Measurements from ENCODE around the gene TMEM236.

Gene TMEM236

GRCh38 chr10:17790651-17791050 lies 38.6 kb downstream of the TMEM236 start:
- no peak for DNase-seq

GRCh38 chr10:17792991-17793390 lies 41.0 kb downstream of the TMEM236 start:
- peak; percentile 82 for DNase-seq

- no peak for DNase-seq
These were observed 42.0 kb downstream of the TMEM236 start for GRCh38 chr10:17793823-17794644.

GRCh38 chr10:17795083-17795482 lies 43.1 kb downstream of the TMEM236 start:
- no peak for DNase-seq

- DNase-seq = no peak
These were observed 44.0 kb downstream of the TMEM236 start for GRCh38 chr10:17795813-17796594.

GRCh38 chr10:17801507-17801906 lies 49.5 kb downstream of the TMEM236 start:
- no peak for DNase-seq

- DNase-seq = no peak
These were observed 50.3 kb downstream of the TMEM236 start for GRCh38 chr10:17802350-17802749.

- no peak for DNase-seq
These were observed 51.0 kb downstream of the TMEM236 start for GRCh38 chr10:17802976-17803375.

- DNase-seq = peak; percentile 36
These were observed 53.3 kb downstream of the TMEM236 start for GRCh38 chr10:17805330-17805729.

- DNase-seq = peak; percentile 86
These were observed 54.0 kb downstream of the TMEM236 start for GRCh38 chr10:17805921-17806577.

- no peak for DNase-seq
These were observed 57.2 kb downstream of the TMEM236 start, which contains the start of gene MRC1 for GRCh38 chr10:17808971-17809841. Gene MRC1, plus strand, starts transcription at chr10:17809348. Its CDS starts 118 bp downstream, at chr10:17809466.

- DNase-seq = no peak
These were observed 59.3 kb downstream of the TMEM236 start for GRCh38 chr10:17811146-17811865.

- DNase-seq = no peak
These were observed 63.0 kb downstream of the TMEM236 start for GRCh38 chr10:17814973-17815372.

GRCh38 chr10:17816199-17816598 lies 64.2 kb downstream of the TMEM236 start:
- DNase-seq = no peak

- DNase-seq = no peak
These were observed 65.3 kb downstream of the TMEM236 start for GRCh38 chr10:17817316-17817715.

- no peak for DNase-seq
These were observed 65.8 kb downstream of the TMEM236 start for GRCh38 chr10:17817790-17818189.

- no peak for DNase-seq
These were observed 67.8 kb downstream of the TMEM236 start for GRCh38 chr10:17819836-17820235.

GRCh38 chr10:17820943-17821342 lies 68.9 kb downstream of the TMEM236 start:
- no peak for DNase-seq

GRCh38 chr10:17821893-17822292 lies 69.9 kb downstream of the TMEM236 start:
- peak; percentile 24 for DNase-seq

- peak; percentile 80 for DNase-seq
These were observed 79.3 kb downstream of the TMEM236 start for GRCh38 chr10:17831341-17831740.

- no peak for DNase-seq
These were observed 79.9 kb downstream of the TMEM236 start for GRCh38 chr10:17831896-17832295.

GRCh38 chr10:17833656-17834055 lies 81.7 kb downstream of the TMEM236 start:
- DNase-seq = no peak

All from hematopoietic multipotent progenitor cell treated with erythropoietin and hydrocortisone succinate and interleukin-3 and kit ligand, for 4 days (in vitro differentiated cells).